BLaER1 treated with 17β-estradiol and CSF1 and Interleukin-3, amounts not matched to agents 10 nM and 100 nM (cell line): ENCODE measurements around the gene RWDD4.
"Not testable (repeated sequence)": the region's sequence is repeated elsewhere in the genome, so short reads cannot be mapped to it uniquely, and the experiment has no call there.

Source experiments
- H3K27ac ChIP-seq, 11 experiments: shearing (Covaris generic); formaldehyde crosslinking; 2 replicates each; pipeline ENCODE4 v1.8.1; 2022
- H3K27me3 ChIP-seq, 11 experiments: shearing (Covaris generic); formaldehyde crosslinking; 2 replicates each; pipeline ENCODE4 v1.8.1; 2022
- H3K36me3 ChIP-seq, 11 experiments: shearing (Covaris generic); formaldehyde crosslinking; 2 replicates each; pipeline ENCODE4 v1.8.1; 2022
- H3K4me1 ChIP-seq, 10 experiments: shearing (Covaris generic); formaldehyde crosslinking; 2 replicates each; pipeline ENCODE4 v1.8.1; 2022
- H3K4me2 ChIP-seq, 11 experiments: shearing (Covaris generic); formaldehyde crosslinking; 2 replicates each; pipeline ENCODE4 v1.8.1; 2022
- H3K4me3 ChIP-seq, 10 experiments: shearing (Covaris generic); formaldehyde crosslinking; 2 replicates each; pipeline ENCODE4 v1.8.1; 2022
- H3K9ac ChIP-seq, 11 experiments: shearing (Covaris generic); formaldehyde crosslinking; 2 replicates each; pipeline ENCODE4 v1.8.1; 2022
- H3K9me3 ChIP-seq, 11 experiments: shearing (Covaris generic); formaldehyde crosslinking; replicated peaks in 1 of 11; 2 replicates each; pipeline ENCODE4 v1.8.1; 2022
- H4K20me1 ChIP-seq, 11 experiments: shearing (Covaris generic); formaldehyde crosslinking; 2 replicates each; pipeline ENCODE4 v1.8.1; 2022
- Cebpa-rat ChIP-seq, 11 experiments: shearing (Covaris generic); IDR thresholded peaks; 2 replicates each; pipeline ENCODE4 v1.8.1; 2022

RWDD4 gene

GRCh38 chr4:183631577-183632198 is 27.3 kb downstream of the RWDD4 start:
- Histone ChIP-seq H3K27ac (no peak overlapping the region), H4K20me1 (no peaks in the 10 kb centered on the region), H3K4me3 (no peak overlapping the region), H3K9ac (no peak overlapping the region), H3K36me3 (no peaks in the 10 kb centered on the region), H3K27me3 (no peaks in the 10 kb centered on the region), H3K4me1 (peaks cover 0 to 5% (median 0%) of the 10 kb centered on the region in 10 experiments; a peak in 1 of 20 replicates), H3K9me3 (no peaks in the 10 kb centered on the region), H3K4me2 (no peak overlapping the region)
- no peak for TF ChIP-seq Cebpa-rat (IDR thresholded peaks at IDR 0.05)

GRCh38 chr4:183627979-183628588 is 30.9 kb downstream of the RWDD4 start:
- Histone ChIP-seq H4K20me1 (no peaks in the 10 kb centered on the region), H3K36me3 (no peaks in the 10 kb centered on the region), H3K4me1 (no peaks in the 10 kb centered on the region), H3K9ac (no peak overlapping the region), H3K27me3 (no peaks in the 10 kb centered on the region), H3K4me2 (no peak overlapping the region), H3K9me3 (no peaks in the 10 kb centered on the region), H3K4me3 (no peak overlapping the region), H3K27ac (no peak overlapping the region)
- no peak for TF ChIP-seq Cebpa-rat (IDR thresholded peaks at IDR 0.05)

GRCh38 chr4:183627286-183627685 is 31.7 kb downstream of the RWDD4 start:
- H3K9me3 ChIP-seq, H3K4me2 ChIP-seq, H3K9ac ChIP-seq, H3K4me1 ChIP-seq, H3K4me3 ChIP-seq, H3K27me3 ChIP-seq, H4K20me1 ChIP-seq, H3K27ac ChIP-seq, H3K36me3 ChIP-seq: not testable (repeated sequence)

- Histone ChIP-seq H4K20me1 (no peaks in the 10 kb centered on the region), H3K4me1 (peaks cover 0 to 16% (median 13%) of the 10 kb centered on the region in 10 experiments; a peak in 14 of 20 replicates), H3K27ac (no peak overlapping the region), H3K27me3 (no peaks in the 10 kb centered on the region), H3K9me3 (no peaks in the 10 kb centered on the region), H3K9ac (no peak overlapping the region), H3K36me3 (no peaks in the 10 kb centered on the region), H3K4me3 (no peak overlapping the region), H3K4me2 (no peak overlapping the region)
- TF ChIP-seq Cebpa-rat (IDR thresholded peaks at IDR 0.05), result no peak
Measured at GRCh38 chr4:183626168-183626567, 32.8 kb downstream of the RWDD4 start.

- H4K20me1 ChIP-seq, result no peaks in the 10 kb centered on the region
- no peak overlapping the region for H3K4me2 ChIP-seq
- H3K27ac ChIP-seq, result no peak overlapping the region
- TF ChIP-seq Cebpa-rat (IDR thresholded peaks at IDR 0.05), result no peak
- H3K36me3 ChIP-seq, result no peaks in the 10 kb centered on the region
- H3K9ac ChIP-seq, result no peak overlapping the region
- no peaks in the 10 kb centered on the region for H3K27me3 ChIP-seq
- peaks cover 0 to 23% (median 13%) of the 10 kb centered on the region in 10 experiments; a peak in 14 of 20 replicates for H3K4me1 ChIP-seq
- H3K4me3 ChIP-seq, result no peak overlapping the region
- no peaks in the 10 kb centered on the region for H3K9me3 ChIP-seq
Measured at GRCh38 chr4:183624548-183624947, 34.4 kb downstream of the RWDD4 start.

GRCh38 chr4:183621875-183622274 is 37.1 kb downstream of the RWDD4 start:
- H3K4me3 ChIP-seq, result no peak overlapping the region
- no peaks in the 10 kb centered on the region for H3K27me3 ChIP-seq
- peak overlapping the region in 4 of 11 experiments; percentile 46 to 60 (median 54); a peak in 7 of 22 replicates for H3K9ac ChIP-seq
- no peaks in the 10 kb centered on the region for H3K9me3 ChIP-seq
- H4K20me1 ChIP-seq, result no peaks in the 10 kb centered on the region
- H3K4me2 ChIP-seq, result peak overlapping the region in 7 of 11 experiments; percentile 31 to 71 (median 48); a peak in 14 of 22 replicates
- no peaks in the 10 kb centered on the region for H3K36me3 ChIP-seq
- H3K27ac ChIP-seq, result peak overlapping the region in 7 of 11 experiments; percentile 38 to 80 (median 67); a peak in 13 of 22 replicates
- peaks cover 0 to 28% (median 13%) of the 10 kb centered on the region in 10 experiments; a peak in 14 of 20 replicates for H3K4me1 ChIP-seq
- TF ChIP-seq Cebpa-rat (IDR thresholded peaks at IDR 0.05), result no peak

- H3K9ac ChIP-seq, result no peak overlapping the region
- no peak overlapping the region for H3K4me3 ChIP-seq
- 0 out of 22 replicates have a peak overlapping the region, but pooled peaks of 1 of the 11 experiments have one; percentile 71 for H3K4me2 ChIP-seq
Measured at GRCh38 chr4:183620421-183620820, 38.6 kb downstream of the RWDD4 start.

GRCh38 chr4:183618681-183619080 is 40.3 kb downstream of the RWDD4 start:
- no peak overlapping the region for H3K4me3 ChIP-seq
- H3K9me3 ChIP-seq, result no peaks in the 10 kb centered on the region
- H3K27me3 ChIP-seq, result no peaks in the 10 kb centered on the region
- H3K9ac ChIP-seq, result no peak overlapping the region; a peak in 1 of 22 replicates
- H3K4me2 ChIP-seq, result no peak overlapping the region
- peaks cover 0 to 28% (median 13%) of the 10 kb centered on the region in 10 experiments; a peak in 14 of 20 replicates for H3K4me1 ChIP-seq
- H4K20me1 ChIP-seq, result no peaks in the 10 kb centered on the region
- H3K27ac ChIP-seq, result no peak overlapping the region
- peak in 2 of 11 experiments; percentile 11 to 22; a peak in 1 of 22 replicates for TF ChIP-seq Cebpa-rat (IDR thresholded peaks at IDR 0.05)
- H3K36me3 ChIP-seq, result no peaks in the 10 kb centered on the region

More at GRCh38 chr4:183620421-183620820, 38.6 kb downstream of the RWDD4 start:
- H3K27ac ChIP-seq, result no peak overlapping the region
- no peaks in the 10 kb centered on the region for H3K36me3 ChIP-seq
- H4K20me1 ChIP-seq, result no peaks in the 10 kb centered on the region
- peaks cover 0 to 28% (median 13%) of the 10 kb centered on the region in 10 experiments; a peak in 14 of 20 replicates for H3K4me1 ChIP-seq
- no peaks in the 10 kb centered on the region for H3K9me3 ChIP-seq
- no peaks in the 10 kb centered on the region for H3K27me3 ChIP-seq
- no peak for TF ChIP-seq Cebpa-rat (IDR thresholded peaks at IDR 0.05)

- Histone ChIP-seq H3K4me3 (no peak overlapping the region), H3K4me2 (no peak overlapping the region), H4K20me1 (no peaks in the 10 kb centered on the region), H3K27me3 (no peaks in the 10 kb centered on the region), H3K36me3 (no peaks in the 10 kb centered on the region), H3K4me1 (peaks cover 0 to 20% (median 8%) of the 10 kb centered on the region in 10 experiments; a peak in 14 of 20 replicates), H3K9me3 (no peaks in the 10 kb centered on the region), H3K9ac (no peak overlapping the region), H3K27ac (no peak overlapping the region)
- no peak for TF ChIP-seq Cebpa-rat (IDR thresholded peaks at IDR 0.05)
Measured at GRCh38 chr4:183617075-183617474, 41.9 kb downstream of the RWDD4 start.
